Keratinocyte (primary cell): Measurements from ENCODE around the gene ID1. TPM values are rescaled to one million over a fixed set of nuclear protein-coding genes. Genes with fewer than 3 reads are reported as not detected.
A peak's percentile ranks its signal among the peaks of the same experiment; 100 is the strongest.

Experiments used
- DNase-seq: peaks from one replicate; pipeline ENCODE4 v3.0.0-alpha.2; 2011; ENCODE audit warnings: low read depth, missing footprints, low spot score
- FAIRE-seq: peaks from 2 replicates; lab custom pipeline; 2011; peaks lifted over from hg19 to GRCh38; lab: Jason Lieb, UNC
- H2AFZ ChIP-seq: 2 replicates; pipeline ENCODE4 v1.6.0; 2012; ENCODE audit warnings: low read length, control low read depth, inconsistent platforms; ENCODE audit not compliant: control insufficient read depth
- H3K27ac ChIP-seq: 2 replicates; pipeline ENCODE4 v1.5.1; 2011; ENCODE audit warnings: low read length; ENCODE audit not compliant: control insufficient read depth, insufficient read depth
- H3K27me3 ChIP-seq: 3 replicates; pipeline ENCODE4 v1.6.0; 2011; ENCODE audit warnings: low read length; ENCODE audit not compliant: control insufficient read depth, insufficient read depth; ENCODE audit errors: extremely low read depth
- H3K36me3 ChIP-seq, 2 experiments: 2 replicates in 1 of 2; 3 replicates in 1 of 2; pipeline ENCODE4 v1.5.1; 2011; ENCODE audit warnings: low read length in 2 of 2, mild to moderate bottlenecking in 1 of 2; ENCODE audit not compliant: control insufficient read depth in 2 of 2, insufficient read depth in 2 of 2; ENCODE audit errors: extremely low read depth in 1 of 2
- H3K4me1 ChIP-seq: 3 replicates; pipeline ENCODE4 v1.5.1; 2011; ENCODE audit warnings: low read length; ENCODE audit not compliant: control insufficient read depth, insufficient read depth; ENCODE audit errors: extremely low read depth
- H3K4me2 ChIP-seq: 3 replicates; pipeline ENCODE4 v1.6.0; 2011; ENCODE audit warnings: low read depth, low read length; ENCODE audit not compliant: control insufficient read depth, insufficient read depth; ENCODE audit errors: extremely low read depth
- H3K4me3 ChIP-seq, 3 experiments: fragments of 200-600 bp in 1 of 3; sonication (generic) in 1 of 3; 2 replicates in 2 of 3; 3 replicates in 1 of 3; pipeline ENCODE4 v1.5.1; 2011 to 2016; ENCODE audit warnings: low read length in 3 of 3, mild to moderate bottlenecking in 3 of 3, control low read depth in 2 of 3, inconsistent platforms in 1 of 3, low read depth in 1 of 3, mixed read lengths in 1 of 3, mixed run types in 1 of 3, moderate library complexity in 1 of 3; ENCODE audit not compliant: control insufficient read depth in 2 of 3, insufficient read depth in 2 of 3; ENCODE audit errors: extremely low read depth in 1 of 3
- H3K79me2 ChIP-seq: 2 replicates; pipeline ENCODE4 v1.6.0; 2012; ENCODE audit warnings: low read length; ENCODE audit not compliant: control insufficient read depth, insufficient read depth
- H3K9ac ChIP-seq: 3 replicates; pipeline ENCODE4 v1.6.0; 2011; ENCODE audit warnings: low read length; ENCODE audit not compliant: control insufficient read depth, insufficient read depth; ENCODE audit errors: extremely low read depth
- H3K9me1 ChIP-seq: 3 replicates; pipeline ENCODE4 v1.6.0; 2011; ENCODE audit warnings: low read length; ENCODE audit not compliant: control insufficient read depth, insufficient read depth; ENCODE audit errors: extremely low read depth
- H3K9me3 ChIP-seq: 2 replicates; pipeline ENCODE4 v1.5.1; 2012; ENCODE audit warnings: low read depth, low read length; ENCODE audit not compliant: control insufficient read depth
- H4K20me1 ChIP-seq: 3 replicates; pipeline ENCODE4 v1.6.0; 2011; ENCODE audit warnings: low read length; ENCODE audit not compliant: control insufficient read depth, insufficient read depth; ENCODE audit errors: extremely low read depth
- EZH2 ChIP-seq: IDR thresholded peaks from one replicate; pipeline ENCODE4 v1.6.1; 2012; ENCODE audit warnings: inconsistent platforms, mild to moderate bottlenecking, low read length, moderate library complexity
- dilution Hi-C: fragments of 300-500 bp; cut with MboI; formaldehyde crosslinking; loops from one replicate; pipeline ENCODE4 v1.7.0; 2020; ENCODE audit warnings: low sequenced_read_pairs; ENCODE audit not compliant: extremely low pct_ligation_motif_present
- polyA minus RNA-seq, 3 experiments: library from RNA; depleted of rRNA, polyadenylated mRNA; stranded (reverse); fragments of >200 nt; gene quantifications; 1 replicate in 1 of 3; 2 replicates in 1 of 3; 3 replicates in 1 of 3; pipeline ENCODE4 v1.2.3, GENCODE V29; 2011
- polyA plus RNA-seq, 5 experiments: library from polyadenylated mRNA; depleted of rRNA in 3 of 5; stranded (reverse) in 3 of 5; stranded (forward) in 1 of 5; unstranded in 1 of 5; fragments of >200 nt; gene quantifications; 1 replicate in 1 of 5; 2 replicates in 3 of 5; 3 replicates in 1 of 5; pipeline versions ENCODE4 v1.2.1 to v1.2.3, GENCODE V29; 2011 to 2012; ENCODE audit warnings: missing spikeins in 2 of 5, low read depth in 1 of 5, low replicate concordance in 1 of 5
- TF ChIP-seq, protein P1 (sequence below), 3 experiments: IDR thresholded peaks in 1 of 3; conservative IDR thresholded peaks in 1 of 3; optimal IDR thresholded peaks in 1 of 3; 2 replicates in 2 of 3; 3 replicates in 1 of 3; pipeline versions ENCODE3 to v1.5.1; 2011; ENCODE audit warnings: low read length in 3 of 3, mild to moderate bottlenecking in 3 of 3, moderate library complexity in 2 of 3, control low read depth in 1 of 3, inconsistent platforms in 1 of 3; ENCODE audit not compliant: insufficient read depth in 2 of 3; ENCODE audit errors: extremely low read depth in 1 of 3

ID1 gene, protein sequence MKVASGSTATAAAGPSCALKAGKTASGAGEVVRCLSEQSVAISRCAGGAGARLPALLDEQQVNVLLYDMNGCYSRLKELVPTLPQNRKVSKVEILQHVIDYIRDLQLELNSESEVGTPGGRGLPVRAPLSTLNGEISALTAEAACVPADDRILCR
- polyA plus RNA-seq (24.4 to 40.8 TPM (median 33.0 TPM) in 3 replicates), polyA minus RNA-seq (8.9 to 12.6 TPM (median 9.4 TPM) in 3 replicates)
- polyA plus RNA-seq (2011; ENCODE audit: low read depth): 34.7 TPM
- 10.6 and 31.2 TPM in 2 replicates for polyA plus RNA-seq (2011; cell fraction: cytosol; rRNA removed)
- 42.7 and 42.9 TPM in 2 replicates for polyA plus RNA-seq (2011; cell fraction: nucleus; rRNA removed)
- polyA plus RNA-seq (2012; ENCODE audit: low replicate concordance): 28.1 and 65.4 TPM in 2 replicates
- polyA minus RNA-seq (2011; cell fraction: cytosol; rRNA and poly(A)+ RNA removed): 68.7 TPM
- 23.6 and 35.0 TPM in 2 replicates for polyA minus RNA-seq (2011; cell fraction: nucleus; rRNA and poly(A)+ RNA removed)

DNA sequence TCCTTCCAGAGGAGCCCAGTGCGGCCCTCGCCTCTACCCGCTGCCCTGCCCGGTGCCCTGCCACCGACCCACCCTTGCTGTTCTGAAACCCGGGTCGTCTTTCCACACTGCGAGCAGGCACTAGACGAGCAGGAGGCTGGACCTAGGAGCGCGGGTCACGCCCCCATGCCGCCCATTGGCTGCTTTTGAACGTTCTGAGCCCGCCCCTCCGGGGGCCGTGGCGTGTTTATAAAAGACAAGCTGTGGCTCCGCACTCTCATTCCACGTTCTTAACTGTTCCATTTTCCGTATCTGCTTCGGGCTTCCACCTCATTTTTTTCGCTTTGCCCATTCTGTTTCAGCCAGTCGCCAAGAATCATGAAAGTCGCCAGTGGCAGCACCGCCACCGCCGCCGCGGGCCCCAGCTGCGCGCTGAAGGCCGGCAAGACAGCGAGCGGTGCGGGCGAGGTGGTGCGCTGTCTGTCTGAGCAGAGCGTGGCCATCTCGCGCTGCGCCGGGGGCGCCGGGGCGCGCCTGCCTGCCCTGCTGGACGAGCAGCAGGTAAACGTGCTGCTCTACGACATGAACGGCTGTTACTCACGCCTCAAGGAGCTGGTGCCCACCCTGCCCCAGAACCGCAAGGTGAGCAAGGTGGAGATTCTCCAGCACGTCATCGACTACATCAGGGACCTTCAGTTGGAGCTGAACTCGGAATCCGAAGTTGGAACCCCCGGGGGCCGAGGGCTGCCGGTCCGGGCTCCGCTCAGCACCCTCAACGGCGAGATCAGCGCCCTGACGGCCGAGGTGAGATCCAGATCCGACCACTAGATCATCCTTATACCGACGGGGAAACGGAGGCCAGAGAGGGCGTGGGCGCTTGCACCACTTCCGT lies at the start of gene ID1:
TSS of gene ID1 (plus strand) at position 259 of the 871 bp plus-strand sequence. CDS start at position 358, 99 bp downstream.
- H2AFZ ChIP-seq: peak within 1 kb of the TSS; percentile 20
- no peaks in the 10 kb centered on the region for H4K20me1 ChIP-seq
- peak within 1 kb of the TSS; percentile 91 for H3K4me2 ChIP-seq
- no peaks in the 10 kb centered on the region for H3K9me3 ChIP-seq
- peaks cover 41% of the 10 kb centered on the region for H3K4me1 ChIP-seq
- dilution Hi-C loops: no loop called here
- no peaks in the 10 kb centered on the region for H3K27me3 ChIP-seq
- peak within 1 kb of the TSS; percentile 94 for H3K9ac ChIP-seq
- no peak for DNase-seq
- peaks cover 15% of the 10 kb centered on the region for H3K79me2 ChIP-seq
- TF ChIP-seq EZH2: no peak
- TF ChIP-seq, protein P1, sequence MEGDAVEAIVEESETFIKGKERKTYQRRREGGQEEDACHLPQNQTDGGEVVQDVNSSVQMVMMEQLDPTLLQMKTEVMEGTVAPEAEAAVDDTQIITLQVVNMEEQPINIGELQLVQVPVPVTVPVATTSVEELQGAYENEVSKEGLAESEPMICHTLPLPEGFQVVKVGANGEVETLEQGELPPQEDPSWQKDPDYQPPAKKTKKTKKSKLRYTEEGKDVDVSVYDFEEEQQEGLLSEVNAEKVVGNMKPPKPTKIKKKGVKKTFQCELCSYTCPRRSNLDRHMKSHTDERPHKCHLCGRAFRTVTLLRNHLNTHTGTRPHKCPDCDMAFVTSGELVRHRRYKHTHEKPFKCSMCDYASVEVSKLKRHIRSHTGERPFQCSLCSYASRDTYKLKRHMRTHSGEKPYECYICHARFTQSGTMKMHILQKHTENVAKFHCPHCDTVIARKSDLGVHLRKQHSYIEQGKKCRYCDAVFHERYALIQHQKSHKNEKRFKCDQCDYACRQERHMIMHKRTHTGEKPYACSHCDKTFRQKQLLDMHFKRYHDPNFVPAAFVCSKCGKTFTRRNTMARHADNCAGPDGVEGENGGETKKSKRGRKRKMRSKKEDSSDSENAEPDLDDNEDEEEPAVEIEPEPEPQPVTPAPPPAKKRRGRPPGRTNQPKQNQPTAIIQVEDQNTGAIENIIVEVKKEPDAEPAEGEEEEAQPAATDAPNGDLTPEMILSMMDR (optimal IDR thresholded peaks at IDR 0.05 in 1 of 3, IDR thresholded peaks at IDR 0.05 in 1 of 3, conservative IDR thresholded peaks at IDR 0.05 in 1 of 3; ENCODE audit: extremely low read depth in 1 of 3, insufficient read depth in 2 of 3, low read length in 3 of 3): no peak
- H3K4me3 ChIP-seq: peak within 1 kb of the TSS; percentile 83 to 97 (median 96)
- no peak for FAIRE-seq
- H3K9me1 ChIP-seq: no peaks in the 10 kb centered on the region
- peak within 1 kb of the TSS; percentile 77 for H3K27ac ChIP-seq
- H3K36me3 ChIP-seq: no peaks in the 10 kb centered on the region

DNA sequence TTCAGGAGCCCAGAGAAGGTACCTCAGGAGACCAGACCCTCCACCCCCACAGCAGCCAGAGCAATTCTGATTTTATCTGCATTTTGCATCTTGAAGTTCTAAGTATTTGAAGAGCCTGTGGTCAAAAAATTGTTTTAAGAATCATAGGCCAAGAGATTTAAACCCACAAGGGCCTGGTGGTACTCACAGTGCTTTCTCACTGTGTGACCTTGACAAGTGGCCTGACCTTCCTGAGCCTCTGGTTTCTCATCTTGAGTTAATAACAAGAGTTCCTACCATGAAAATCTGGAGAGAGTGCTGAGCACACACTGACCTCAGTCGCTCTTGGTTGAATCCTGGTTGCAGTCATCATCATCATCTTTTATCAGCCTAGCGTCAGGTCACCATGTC lies 45.4 kb upstream of the ID1 start:
- Histone ChIP-seq H3K79me2 (no peaks in the 10 kb centered on the region), H3K4me2 (no peak overlapping the region), H3K9ac (peak overlapping the region; percentile 70), H4K20me1 (peaks cover 3% of the 10 kb centered on the region), H3K27ac (peak overlapping the region; percentile 97), H3K9me1 (no peaks in the 10 kb centered on the region), H3K36me3 (peaks cover 22 to 34% of the 10 kb centered on the region in 2 experiments), H3K9me3 (no peaks in the 10 kb centered on the region), H3K4me3 (no peak overlapping the region), H2AFZ (no peak overlapping the region), H3K4me1 (peaks cover 39% of the 10 kb centered on the region), H3K27me3 (no peaks in the 10 kb centered on the region)
- dilution Hi-C loops: no loop called here
- DNase-seq: no peak
- TF ChIP-seq EZH2: no peak
- TF ChIP-seq, protein P1 (optimal IDR thresholded peaks at IDR 0.05 in 1 of 3, IDR thresholded peaks at IDR 0.05 in 1 of 3, conservative IDR thresholded peaks at IDR 0.05 in 1 of 3; ENCODE audit: extremely low read depth in 1 of 3, insufficient read depth in 2 of 3, low read length in 3 of 3): no peak
- no peak for FAIRE-seq
